D341Med (cell line): ENCODE results near the gene LMTK3.
"Not testable (repeated sequence)": the region's sequence is repeated elsewhere in the genome, so short reads cannot be mapped to it uniquely, and the experiment has no call there.

Experiments
- DNase-seq: peaks from one replicate; pipeline ENCODE4 v3.0.0; 2012; ENCODE audit warnings: low spot score

LMTK3 gene

DNA sequence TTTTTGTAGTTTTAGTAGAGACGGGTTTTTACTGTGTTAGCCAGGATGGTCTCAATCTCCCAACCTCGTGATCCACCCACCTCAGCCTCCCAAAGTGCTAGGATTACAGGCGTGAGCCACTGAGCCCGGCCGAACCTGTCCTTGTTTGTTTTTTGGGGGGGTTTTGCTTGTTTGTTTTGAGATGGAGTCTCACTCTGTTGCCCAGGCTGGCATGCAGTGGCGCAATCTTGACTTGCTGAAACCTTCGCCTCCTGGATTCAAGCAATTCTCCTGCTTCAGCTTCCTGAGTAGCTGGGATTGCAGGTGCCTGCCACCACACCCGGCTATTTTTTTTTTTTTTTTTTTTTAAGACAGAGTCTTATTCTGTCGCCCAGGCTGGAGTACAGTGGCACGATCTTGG lies 24.9 kb downstream of the LMTK3 start:
- not testable (repeated sequence) for DNase-seq

DNA sequence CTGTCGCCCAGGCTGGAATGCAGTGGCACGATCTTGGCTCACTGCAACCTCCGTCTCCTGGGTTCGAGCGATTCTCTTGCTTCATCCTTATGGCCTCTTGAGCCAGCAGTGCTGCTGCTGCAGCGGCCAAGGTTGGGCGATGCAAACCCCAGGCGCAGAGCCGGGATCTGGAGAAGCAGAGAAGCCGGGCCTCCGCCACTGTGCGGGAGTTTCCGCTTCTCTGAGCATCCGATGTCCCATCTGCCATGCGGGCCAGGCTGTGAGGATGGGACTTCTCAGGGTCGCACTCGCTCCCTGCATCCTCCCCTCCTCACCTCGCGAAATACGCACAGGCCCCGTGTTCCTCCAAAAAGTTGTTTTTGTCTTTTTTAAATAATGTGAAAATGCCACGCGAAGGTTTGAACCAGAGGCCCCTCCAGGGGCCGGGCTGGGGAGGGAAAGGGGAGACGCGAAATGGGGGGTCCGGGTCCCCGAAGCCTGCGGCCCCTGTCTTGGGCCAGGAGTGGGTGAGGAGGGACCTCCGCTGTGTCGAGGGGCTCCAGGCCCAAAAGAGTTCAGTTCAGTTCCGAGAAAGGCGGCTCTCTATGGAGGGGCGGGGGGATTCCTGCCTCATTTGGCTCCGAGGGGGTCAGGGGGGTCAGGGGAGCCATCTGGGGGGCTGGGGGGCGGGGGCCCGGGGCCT lies 26.6 kb downstream of the LMTK3 start:
- DNase-seq: no peak

DNA sequence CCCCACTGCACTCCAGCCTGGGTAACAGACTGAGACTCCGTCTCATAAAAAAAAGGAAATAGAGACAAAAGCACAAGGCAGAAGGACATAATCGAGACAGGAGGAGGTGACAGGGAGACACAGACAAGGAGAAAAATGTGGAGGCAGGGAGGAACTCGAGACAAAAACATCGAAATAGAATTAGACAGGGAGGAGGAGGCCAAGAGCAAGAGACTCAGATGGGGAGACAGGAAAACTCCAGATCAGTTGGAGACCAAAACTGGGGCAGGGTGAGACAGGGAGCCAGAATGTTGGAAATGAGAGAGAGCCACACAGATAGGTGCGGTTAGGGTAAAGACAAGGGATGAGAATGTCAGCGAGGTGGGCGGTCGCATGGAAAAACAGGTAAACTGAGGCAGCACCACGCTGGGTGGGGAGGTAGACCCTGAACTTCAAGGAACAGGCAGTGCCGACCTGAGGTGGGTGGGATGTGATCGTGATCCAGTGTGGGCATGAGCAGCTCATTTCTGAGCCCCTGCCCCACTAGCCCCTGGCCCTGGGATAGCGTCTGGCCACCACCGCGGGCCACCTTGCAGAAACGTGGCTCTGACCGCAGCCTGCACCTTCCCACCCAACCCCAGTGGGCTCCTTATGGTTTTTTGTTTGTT lies 27.3 kb downstream of the LMTK3 start:
- no peak for DNase-seq

DNA sequence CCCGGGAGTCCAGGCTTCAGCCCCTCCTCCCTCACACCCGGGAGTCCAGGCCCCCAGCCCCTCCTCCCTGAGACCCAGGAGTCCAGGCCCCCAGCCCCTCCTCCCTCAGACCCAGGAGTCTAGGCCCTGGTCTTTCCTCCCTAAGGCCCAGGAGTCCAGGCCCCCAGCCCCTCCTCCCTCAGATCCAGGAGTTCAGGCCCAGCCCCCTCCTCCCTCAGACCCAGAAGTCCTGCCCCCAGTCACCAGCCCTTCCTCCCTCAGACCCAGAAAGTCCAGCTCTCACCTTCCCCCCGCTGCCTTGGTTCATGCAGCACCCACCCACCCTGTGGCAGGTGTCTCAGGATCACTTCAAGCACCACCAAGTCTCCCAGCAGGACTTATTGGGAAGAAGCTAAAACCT lies 28.3 kb downstream of the LMTK3 start:
- DNase-seq: no peak

DNA sequence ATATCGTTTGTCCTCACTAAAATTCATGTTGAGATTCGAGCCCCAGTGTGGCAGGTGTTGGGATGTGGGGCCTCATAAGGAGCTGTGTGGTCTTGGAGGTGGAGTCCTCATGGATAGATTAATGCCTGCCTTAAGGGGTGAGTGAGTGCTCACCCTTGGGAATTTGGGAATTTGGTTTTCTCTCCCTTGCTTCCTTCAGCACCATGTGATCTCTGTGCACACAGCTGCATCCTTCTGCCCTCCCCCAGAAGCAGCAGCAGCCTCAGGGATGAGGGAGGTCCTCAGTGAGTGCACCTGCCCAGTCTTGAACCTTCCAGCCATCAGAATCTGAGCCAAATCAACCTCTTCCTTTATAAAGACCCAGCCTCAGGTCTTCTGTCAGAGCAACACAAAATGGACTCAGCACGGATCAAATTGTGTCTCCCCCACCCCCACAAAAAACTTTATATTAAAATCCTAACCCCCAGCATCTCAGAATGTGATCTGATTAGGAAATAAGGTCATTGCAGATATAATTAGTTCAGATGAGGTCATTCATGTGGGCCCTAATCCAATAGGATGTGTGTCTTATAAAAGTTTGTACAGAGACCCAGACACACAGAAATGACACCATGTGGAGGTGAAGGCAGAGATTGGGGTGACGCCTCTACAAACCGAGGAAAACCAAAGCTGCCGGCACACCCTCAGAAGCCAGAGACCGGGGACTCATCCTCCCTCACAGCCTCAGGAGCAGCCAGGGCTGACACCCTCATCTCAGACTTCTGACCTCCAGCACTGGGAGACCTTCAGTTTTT lies 29.6 kb downstream of the LMTK3 start:
- DNase-seq: no peak

DNA sequence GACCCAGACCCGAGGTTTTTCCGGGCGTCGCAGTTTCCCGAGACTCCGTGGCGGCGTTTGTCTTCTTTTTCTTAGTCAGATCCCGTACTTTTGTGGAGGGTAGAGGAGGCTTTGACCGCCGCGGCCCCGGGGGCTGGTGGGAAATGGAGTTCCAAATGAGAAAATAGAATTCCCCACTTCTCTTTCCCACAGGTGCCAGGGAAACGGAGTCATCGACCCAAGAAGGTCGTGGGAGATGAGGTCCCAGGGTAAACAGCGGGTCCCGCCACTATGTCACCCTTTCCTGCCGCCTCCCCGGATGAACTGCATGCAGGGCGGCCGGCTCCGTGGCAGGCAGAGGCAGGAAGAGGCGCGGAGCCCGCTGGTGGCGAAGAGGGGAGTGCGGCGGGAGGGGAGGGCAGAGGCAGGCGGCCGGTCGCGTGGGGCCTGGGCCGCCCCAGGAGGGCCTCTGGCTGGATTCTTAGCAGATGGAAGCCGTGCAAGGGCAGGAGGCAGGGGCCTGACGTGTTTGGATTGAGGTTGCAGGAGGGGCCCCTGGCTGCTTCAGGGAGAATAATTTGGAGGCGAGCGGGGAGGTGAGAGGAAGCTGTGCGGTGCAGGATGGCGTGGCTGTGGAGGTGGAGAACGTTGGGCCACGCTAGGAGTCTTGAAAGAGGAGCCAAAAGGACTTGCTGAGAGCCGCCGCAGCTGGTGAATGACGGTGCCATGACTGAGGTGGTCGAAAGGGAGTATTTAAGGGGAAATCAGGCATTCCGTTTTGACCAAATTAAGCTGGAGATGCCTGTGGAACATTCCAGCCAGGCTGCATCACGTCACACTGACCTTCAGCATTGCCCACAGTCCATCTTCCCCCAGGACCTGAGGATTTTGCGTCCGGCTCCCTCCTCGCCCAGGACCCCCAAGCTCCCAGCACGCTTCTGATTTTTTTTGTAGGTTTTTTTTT lies 30.8 kb downstream of the LMTK3 start:
- DNase-seq: peak; percentile 38

DNA sequence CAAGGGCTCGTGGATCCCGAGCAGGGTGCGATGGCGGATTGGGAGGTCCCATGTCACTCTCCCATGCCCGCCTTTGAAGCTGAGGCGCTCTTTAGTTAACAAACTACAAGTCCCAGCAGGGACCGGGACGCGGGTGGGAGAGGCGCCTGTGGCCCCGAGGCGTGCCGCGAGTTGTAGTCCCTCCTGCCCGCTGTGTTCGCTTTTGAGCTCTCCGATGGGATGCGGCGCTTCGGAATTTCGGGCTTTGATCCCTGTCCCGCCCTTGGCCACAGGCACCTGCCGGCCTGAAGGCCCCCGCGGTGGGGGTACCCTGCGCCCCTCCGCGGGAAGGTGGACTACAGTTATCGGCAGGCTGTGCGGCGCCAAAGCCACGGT lies 31.5 kb downstream of the LMTK3 start:
- no peak for DNase-seq

DNA sequence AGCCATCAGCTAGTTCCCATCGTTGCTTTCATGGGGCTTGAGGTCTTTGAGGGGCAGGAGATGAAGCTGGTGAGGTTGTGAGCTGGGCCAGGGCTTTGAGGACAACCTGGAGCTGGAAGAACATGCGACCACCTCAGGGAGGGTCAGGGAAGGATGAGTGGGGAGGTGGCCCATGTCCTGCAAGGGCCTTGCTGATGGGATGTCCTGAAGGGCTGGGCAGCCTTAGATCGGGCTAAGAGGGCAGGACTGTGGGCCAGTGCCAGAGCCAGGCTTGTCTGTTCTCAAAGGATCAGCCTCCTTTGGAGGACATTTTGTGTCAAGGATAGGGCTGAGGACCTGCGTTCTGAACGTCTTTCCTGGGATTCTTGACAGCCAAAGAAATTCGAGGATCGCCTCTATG lies 31.9 kb downstream of the LMTK3 start:
- no peak for DNase-seq

DNA sequence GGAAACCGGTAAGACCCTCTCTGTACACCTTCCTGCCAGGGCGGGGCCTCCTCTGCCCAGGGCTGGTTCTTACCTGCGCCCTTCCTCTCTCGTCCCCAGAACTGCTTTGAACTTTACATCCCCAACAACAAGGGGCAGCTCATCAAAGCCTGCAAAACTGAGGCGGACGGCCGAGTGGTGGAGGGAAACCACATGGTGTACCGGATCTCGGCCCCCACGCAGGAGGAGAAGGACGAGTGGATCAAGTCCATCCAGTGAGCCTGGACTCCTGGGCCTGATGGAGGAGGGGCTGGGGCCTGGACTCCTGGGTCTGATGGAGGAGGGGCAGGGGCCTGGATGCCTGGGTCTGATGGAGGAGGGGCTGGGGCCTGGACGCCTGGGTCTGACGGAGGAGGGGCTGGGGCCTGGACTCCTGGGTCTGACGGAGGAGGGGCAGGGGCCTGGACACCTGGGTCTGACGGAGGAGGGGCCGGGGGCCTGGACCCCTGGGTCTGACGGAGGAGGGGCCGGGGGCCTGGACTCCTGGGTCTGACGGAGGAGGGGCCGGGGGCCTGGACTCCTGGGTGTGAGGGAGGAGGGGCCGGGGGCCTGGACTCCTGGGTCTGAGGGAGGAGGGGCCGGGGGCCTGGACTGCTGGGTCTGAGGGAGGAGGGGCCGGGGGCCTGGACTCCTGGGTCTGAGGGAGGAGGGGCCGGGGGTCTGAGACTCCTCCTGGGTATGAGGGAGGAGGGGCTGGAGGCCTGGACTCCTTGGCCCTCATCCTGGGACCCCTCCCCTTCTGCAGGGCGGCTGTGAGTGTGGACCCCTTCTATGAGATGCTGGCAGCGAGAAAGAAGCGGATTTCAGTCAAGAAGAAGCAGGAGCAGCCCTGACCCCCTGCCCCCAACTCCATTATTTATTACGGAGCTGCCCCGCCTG lies 33.0 kb downstream of the LMTK3 start:
- DNase-seq: no peak

DNA sequence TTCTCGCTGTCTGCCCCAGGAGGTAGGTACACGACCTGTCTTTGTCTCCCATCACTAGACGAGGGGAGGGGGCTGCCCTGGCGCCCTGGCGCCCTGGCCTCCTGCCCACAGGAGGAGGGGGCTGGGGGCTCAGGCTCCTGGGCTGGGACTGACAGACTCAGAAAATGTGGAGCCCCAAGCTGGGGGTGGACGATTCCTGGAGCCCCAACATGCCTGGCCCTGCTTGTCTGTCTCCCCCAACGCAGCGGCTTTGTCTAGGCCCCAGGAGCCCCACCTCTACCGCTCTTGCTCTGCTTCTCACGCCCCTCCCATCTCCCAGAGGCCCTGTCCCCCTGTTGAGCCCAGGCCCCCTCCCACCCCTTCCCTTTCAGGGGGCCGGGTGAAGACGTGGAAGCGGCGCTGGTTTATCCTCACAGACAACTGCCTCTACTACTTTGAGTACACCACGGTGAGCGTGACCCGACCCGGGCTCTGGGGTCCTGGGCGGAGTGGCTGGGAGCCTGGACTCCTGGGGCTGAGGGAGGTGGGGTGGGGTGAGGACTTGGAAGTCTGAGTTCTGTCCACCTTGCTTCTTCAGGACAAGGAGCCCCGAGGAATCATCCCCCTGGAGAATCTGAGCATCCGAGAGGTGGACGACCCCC lies 33.8 kb downstream of the LMTK3 start:
- no peak for DNase-seq

DNA sequence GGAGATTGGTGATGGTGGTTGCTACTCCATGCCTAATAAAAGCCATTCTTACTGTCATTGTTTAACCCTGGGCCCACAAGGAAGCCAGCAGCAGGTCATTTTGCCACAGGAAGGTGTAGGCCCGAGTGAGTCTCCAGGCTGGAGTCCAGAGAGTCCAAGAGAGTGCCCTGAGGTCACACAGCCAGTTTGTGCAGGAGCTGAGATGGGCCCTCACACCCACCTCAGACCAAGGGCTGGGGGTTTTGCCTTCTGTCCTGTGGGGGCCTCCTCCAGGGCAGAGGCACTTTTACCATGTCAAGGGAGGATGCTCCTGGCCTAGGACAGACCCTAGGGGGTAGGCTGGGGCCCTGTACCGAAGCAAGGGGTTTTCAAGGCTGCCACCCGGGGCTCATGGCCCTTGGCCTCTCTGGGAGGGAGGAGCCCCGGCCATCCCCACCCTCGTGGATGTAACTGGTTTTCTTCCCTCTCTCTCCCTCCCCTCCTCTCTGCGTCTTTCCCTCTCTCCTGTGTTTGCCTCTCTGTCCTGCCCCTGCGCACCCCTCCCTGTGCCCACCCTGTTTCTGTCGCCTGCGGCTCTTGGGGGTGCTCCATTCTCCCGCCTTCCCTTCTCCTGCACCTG lies 34.5 kb downstream of the LMTK3 start:
- DNase-seq: no peak

DNA sequence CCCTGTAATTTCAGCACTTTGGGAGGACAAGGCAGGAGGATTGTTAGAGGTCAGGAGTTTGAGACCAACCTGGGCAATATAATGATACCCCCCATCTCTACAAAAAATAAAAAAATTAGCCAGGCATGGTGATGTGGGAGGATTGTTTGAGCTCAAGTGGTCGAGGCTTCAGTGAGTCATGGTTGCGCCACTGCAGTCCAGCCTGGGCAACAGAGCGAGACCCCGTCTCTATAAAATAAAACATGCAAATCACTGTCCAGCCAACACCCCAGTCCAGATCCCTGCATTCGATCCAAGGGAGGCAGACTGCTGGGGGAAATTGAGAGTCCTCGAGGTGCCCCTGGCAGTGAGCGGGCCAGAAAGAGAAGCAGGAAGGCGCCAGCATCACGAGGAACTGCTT lies 35.5 kb downstream of the LMTK3 start:
- no peak for DNase-seq

DNA sequence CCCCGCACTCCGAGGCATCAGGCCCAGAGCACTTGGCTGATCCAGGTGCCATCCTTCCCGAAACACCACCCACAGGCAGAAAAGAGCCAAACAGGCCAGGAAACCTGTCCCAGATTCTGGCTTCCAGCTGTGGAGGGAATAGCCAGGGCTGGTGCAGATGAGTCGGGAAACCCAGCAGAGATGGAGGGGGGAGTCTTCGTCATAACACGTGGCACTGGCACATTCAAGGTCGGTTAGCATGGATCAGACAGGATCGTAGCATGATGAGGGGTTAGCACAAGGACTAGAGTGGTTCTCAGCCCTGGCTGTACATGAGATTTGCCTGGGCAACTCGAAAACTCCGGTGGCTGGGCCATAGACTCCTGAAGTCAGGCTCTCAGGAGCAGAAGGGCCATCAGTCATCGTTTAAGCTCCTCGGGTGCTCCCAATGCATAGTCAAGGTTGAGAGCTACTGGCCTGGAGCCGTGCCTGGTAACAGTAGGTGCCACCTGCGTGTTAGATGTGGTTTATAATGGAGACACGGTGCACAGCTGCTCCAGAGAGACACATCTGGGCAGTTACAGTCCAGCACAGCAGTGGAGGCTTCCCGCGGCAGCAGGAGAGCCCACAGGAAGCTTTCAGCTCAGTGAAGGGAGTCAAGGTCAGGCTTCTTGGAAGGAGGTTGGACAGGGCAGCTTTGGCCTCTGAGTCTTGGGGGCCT lies 36.1 kb downstream of the LMTK3 start:
- no peak for DNase-seq

DNA sequence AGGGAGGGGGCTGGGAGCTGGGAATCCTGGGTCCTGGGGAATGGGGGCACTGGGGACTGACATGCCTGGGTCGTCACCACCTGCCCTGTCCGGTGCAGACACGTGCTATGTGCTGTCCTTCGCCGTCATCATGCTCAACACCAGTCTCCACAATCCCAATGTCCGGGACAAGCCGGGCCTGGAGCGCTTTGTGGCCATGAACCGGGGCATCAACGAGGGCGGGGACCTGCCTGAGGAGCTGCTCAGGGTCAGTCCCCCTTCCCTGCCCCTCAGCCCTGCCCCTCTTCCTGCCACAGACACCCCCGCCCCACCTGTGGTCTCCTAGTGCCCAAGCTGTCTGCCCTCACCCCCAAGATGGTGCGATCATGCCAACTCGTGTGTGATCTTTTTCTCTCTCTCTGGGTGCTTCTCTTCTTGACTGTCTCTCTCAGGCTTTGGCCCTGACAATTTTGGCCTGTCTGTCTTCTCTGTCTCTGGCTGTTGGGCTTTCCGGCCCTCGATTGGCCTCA lies 37.5 kb downstream of the LMTK3 start:
- DNase-seq: no peak

DNA sequence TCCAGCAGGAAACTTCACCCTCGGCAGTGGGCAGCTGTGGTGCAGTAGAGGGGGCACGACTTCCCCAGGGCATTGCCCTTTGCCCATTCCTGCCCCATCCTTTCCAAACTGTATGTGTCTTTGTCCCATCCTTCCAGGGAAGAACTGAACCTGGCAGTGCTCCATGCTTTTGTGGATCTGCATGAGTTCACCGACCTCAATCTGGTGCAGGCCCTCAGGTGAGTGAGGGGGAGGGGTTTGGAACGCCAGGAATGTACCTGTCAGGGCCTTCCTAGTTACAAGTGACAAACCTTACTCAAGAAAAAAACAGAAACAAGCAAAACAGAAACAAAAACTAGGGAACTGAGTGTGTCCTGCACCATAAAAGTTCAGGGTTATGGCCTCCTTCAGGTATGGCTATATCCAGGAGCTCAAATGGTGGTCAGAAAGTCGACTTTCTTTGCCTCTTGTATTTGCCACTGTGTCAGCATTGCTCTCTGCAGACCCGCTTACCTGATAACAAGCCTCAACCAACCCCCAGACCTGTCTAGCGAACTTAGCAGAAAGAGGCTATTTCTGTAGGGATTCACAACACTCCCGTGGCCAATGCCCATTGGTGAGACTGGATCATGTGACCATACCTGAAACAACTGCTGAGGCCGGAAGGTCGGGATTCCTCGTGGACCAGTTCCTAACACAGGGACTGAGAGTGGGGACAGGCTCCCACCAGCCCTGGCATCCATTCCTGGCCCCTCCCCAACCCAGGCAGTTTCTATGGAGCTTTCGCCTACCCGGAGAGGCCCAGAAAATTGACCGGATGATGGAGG lies 38.3 kb downstream of the LMTK3 start:
- no peak for DNase-seq

DNA sequence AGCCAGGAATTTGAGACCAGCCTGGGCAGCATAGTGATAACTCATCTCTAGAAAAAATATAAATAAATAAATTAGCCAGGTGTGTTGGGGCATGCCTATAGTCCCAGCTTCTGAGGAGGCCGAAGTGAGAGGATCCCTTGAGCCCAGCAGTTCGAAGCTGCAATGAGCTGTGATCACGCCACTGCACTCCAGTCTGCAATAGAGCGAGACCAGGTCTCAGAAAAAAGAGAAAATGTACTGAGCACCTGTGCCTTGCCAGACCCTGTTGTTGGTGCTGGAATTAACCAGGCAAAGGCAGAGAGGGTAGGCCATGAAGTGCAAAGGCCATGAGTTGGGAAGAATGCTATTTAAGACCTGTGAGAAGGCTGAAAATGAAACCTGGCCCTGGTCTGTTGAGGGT lies 39.8 kb downstream of the LMTK3 start:
- no peak for DNase-seq

DNA sequence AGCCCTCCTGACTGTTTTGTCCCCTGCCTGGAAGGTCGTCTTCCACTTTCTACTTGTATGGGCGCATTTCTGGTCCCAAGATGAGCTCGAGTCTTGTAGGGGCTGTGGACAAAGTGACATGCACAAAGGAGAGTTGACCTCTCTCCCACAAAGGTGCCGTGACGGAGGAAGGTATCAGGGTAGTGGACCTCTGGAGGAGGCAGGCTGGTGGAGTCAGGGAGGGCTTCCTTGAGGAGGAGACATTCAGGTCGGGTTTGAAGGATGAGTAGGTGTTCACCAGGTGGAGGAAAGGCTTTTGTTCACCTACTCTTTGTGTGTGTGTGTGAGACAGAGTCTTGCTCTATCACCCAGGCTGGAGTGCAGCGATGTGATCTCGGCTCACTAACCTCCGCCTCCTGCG lies 40.8 kb downstream of the LMTK3 start:
- no peak for DNase-seq

DNA sequence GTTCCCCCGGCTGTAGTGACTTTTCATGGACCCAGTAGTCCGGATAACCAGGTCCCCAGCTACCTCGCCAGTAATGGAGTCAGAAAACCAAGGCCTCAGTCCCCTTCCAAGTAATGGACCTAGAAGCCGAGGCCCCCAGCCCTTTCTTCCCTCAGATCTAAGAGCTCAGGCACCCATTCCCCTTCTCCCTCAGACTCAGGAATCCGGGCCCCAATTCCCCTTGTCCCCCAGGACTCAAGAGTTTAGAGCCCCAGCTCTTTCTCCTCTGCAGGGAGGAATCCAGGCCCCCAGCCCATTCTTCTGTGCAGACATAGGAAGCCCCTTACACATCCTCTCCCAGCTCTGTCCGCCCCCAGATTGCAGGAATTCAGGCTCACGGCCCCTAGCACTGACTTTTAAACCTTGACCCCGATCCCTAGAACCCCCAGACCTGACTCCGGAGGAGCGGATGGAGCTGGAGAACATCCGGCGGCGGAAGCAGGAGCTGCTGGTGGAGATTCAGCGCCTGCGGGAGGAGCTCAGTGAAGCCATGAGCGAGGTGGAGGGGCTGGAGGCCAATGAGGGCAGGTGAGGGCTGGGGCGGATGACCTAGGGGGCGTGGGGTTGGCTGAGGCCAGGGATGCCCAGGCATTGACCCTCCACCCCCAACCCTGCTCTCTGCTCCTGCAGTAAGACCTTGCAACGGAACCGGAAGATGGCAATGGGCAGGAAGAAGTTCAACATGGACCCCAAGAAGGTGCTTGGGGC lies 41.5 kb downstream of the LMTK3 start:
- no peak for DNase-seq
